G401.6 (cell line): ENCODE measurements around the gene MLLT10.
"Not testable (repeated sequence)": the region's sequence is repeated elsewhere in the genome, so short reads cannot be mapped to it uniquely, and the experiment has no call there.

Source experiments
- FAIRE-seq: peaks from 2 replicates; lab custom pipeline; 2012; peaks lifted over from hg19 to GRCh38; lab: Jason Lieb, UNC

The MLLT10 gene

GRCh38 chr10:21528236-21529031 is 5.6 kb upstream of the MLLT10 start:
- FAIRE-seq: no peak

- FAIRE-seq: no peak
Measured at GRCh38 chr10:21529032-21529910, 4.8 kb upstream of the MLLT10 start.

GRCh38 chr10:21530168-21530567 is 3.9 kb upstream of the MLLT10 start:
- no peak for FAIRE-seq

GRCh38 chr10:21530641-21531040 is 3.4 kb upstream of the MLLT10 start:
- no peak for FAIRE-seq

- no peak for FAIRE-seq
Measured at GRCh38 chr10:21531164-21531563, 2.9 kb upstream of the MLLT10 start.

GRCh38 chr10:21532694-21533466 is 1.2 kb upstream of the MLLT10 start:
- no peak for FAIRE-seq

GRCh38 chr10:21534280-21534586 is 201 bp downstream of the MLLT10 start:
- no peak for FAIRE-seq

GRCh38 chr10:21534604-21535493 is 817 bp downstream of the MLLT10 start:
- no peak for FAIRE-seq

- no peak for FAIRE-seq
Measured at GRCh38 chr10:21535494-21535965, 1.5 kb downstream of the MLLT10 start.

- FAIRE-seq: not testable (repeated sequence)
Measured at GRCh38 chr10:21535976-21536375, 1.9 kb downstream of the MLLT10 start.

- FAIRE-seq: no peak
Measured at GRCh38 chr10:21536874-21537273, 2.8 kb downstream of the MLLT10 start.

- FAIRE-seq: not testable (repeated sequence)
Measured at GRCh38 chr10:21540701-21541100, 6.7 kb downstream of the MLLT10 start.

GRCh38 chr10:21547246-21547645 is 13.2 kb downstream of the MLLT10 start:
- no peak for FAIRE-seq

- FAIRE-seq: no peak
Measured at GRCh38 chr10:21552638-21553037, 18.6 kb downstream of the MLLT10 start.

GRCh38 chr10:21556527-21556926 is 22.5 kb downstream of the MLLT10 start:
- no peak for FAIRE-seq

- not testable (repeated sequence) for FAIRE-seq
Measured at GRCh38 chr10:21558984-21559383, 25.0 kb downstream of the MLLT10 start.

- FAIRE-seq: no peak
Measured at GRCh38 chr10:21570761-21571521, 36.9 kb downstream of the MLLT10 start.

GRCh38 chr10:21572578-21572977 is 38.5 kb downstream of the MLLT10 start:
- FAIRE-seq: no peak

GRCh38 chr10:21574514-21574913 is 40.5 kb downstream of the MLLT10 start:
- not testable (repeated sequence) for FAIRE-seq

- FAIRE-seq: no peak
Measured at GRCh38 chr10:21579291-21579690, 45.3 kb downstream of the MLLT10 start.

- not testable (repeated sequence) for FAIRE-seq
Measured at GRCh38 chr10:21581421-21581834, 47.4 kb downstream of the MLLT10 start.
